Neural progenitor cell (in vitro differentiated cells): ENCODE results near the gene KIF1B.

Experiments used
- EZH2 ChIP-seq: fragments of 200-600 bp; sonication (generic); IDR thresholded peaks from 2 replicates; pipeline ENCODE4 v1.6.1; 2017; ENCODE audit warnings: antibody characterized with exemption, mild to moderate bottlenecking, moderate library complexity
- EZH2phosphoT487 ChIP-seq: fragments of 200-600 bp; sonication (generic); IDR thresholded peaks from 2 replicates; pipeline ENCODE4 v1.6.1; 2017; ENCODE audit warnings: antibody characterized with exemption
- TF ChIP-seq, protein P1 (sequence below): fragments of 200-600 bp; sonication (generic); IDR thresholded peaks from 2 replicates; pipeline ENCODE4 v1.5.1; 2017; ENCODE audit warnings: antibody characterized with exemption, mild to moderate bottlenecking

DNA sequence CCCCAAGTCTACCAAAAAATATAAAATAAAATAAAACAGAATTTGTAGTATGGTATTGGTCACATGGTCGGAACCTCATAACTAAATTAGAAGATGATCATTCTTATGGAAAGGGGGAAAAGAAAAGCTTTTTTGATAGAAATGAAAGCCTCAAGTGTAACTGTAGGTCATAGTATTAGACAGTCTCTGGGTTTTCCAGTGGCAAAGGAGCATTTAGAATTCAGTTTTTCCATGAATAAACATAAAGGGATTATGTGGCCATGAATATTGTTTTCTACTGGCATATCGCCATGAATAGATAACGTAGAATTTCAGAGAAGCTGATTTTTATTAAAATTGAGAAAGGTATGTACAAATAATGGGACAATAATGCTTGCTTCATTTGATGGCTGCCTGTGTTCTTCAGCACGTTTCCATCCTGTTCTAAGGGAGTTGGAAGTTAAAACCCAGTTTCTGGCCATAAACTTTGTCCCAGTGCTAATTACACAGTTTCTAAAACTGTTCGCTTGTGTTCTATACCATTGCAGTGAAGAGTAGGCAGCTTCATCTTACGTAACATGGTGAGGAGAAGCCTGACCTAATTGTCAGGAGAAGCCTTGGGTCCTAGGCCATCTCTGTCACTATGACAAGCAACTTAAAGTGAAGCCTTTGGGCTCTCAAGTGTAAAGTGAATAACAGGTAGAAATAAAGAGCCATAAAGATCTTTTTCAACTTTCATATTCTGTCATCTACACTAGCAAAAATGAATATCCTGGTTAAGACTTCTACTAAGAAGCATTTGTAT lies 118.0 kb downstream of the KIF1B start:
- TF ChIP-seq, protein P1, sequence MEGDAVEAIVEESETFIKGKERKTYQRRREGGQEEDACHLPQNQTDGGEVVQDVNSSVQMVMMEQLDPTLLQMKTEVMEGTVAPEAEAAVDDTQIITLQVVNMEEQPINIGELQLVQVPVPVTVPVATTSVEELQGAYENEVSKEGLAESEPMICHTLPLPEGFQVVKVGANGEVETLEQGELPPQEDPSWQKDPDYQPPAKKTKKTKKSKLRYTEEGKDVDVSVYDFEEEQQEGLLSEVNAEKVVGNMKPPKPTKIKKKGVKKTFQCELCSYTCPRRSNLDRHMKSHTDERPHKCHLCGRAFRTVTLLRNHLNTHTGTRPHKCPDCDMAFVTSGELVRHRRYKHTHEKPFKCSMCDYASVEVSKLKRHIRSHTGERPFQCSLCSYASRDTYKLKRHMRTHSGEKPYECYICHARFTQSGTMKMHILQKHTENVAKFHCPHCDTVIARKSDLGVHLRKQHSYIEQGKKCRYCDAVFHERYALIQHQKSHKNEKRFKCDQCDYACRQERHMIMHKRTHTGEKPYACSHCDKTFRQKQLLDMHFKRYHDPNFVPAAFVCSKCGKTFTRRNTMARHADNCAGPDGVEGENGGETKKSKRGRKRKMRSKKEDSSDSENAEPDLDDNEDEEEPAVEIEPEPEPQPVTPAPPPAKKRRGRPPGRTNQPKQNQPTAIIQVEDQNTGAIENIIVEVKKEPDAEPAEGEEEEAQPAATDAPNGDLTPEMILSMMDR = no peak
- TF ChIP-seq EZH2phosphoT487 (no peak), EZH2 (no peak)
